ENCODE measurements around the gene AQP4. TPM values are rescaled to one million over a fixed set of nuclear protein-coding genes. Genes with fewer than 3 reads are reported as not detected.

AQP4 gene
- total RNA-seq, 4 donors from 2014 or later: 1.5 TPM; not detected in 3

DNA sequence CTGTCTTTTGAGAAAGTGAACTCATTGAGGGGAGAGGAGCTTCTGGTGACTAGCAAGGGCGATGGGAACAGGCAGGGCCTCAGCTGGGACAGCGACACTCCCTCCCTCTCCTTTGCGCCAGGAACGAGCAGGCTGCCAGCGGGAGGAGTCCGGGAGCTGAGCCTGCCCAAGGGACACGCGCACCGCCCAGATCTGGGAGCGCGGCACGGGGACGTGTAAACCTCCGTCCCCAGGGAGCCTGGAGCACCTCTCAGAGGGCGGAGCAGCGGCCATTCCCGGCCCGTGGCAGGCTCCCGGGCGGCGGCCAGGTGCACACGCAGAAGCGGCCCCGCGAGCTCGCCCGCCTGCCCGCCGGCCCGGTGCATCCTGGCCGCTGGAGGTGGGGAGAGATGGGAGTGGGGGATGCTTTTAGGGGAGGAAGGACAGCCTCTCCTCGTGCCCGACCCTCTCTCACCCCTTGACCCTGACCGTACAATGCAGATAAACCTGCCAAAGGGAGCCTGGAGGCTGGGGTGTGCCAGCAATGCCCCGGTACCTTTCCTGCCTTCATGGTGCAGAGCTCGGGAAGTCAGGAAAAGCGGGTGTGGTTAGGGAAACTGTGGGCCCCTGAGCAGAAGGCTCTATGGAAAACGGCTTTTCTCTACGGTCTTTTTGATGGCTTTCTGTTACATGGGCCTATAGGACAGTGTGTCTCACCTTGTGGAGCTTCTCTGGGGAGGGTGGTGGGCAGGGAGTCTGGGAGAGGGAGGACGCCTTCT lies 2.2 kb downstream of the AQP4 start:
- no peaks in the 10 kb centered on the region for H3K9me3 ChIP-seq
- peak overlapping the region in 2 of 4 donors; percentile 38 to 44 for H3K4me3 ChIP-seq
- TF ChIP-seq CTCF (IDR thresholded peaks at IDR 0.05) (peak in 1 of 6 experiments; percentile 5), POLR2A (IDR thresholded peaks at IDR 0.05) (no peak)

DNA sequence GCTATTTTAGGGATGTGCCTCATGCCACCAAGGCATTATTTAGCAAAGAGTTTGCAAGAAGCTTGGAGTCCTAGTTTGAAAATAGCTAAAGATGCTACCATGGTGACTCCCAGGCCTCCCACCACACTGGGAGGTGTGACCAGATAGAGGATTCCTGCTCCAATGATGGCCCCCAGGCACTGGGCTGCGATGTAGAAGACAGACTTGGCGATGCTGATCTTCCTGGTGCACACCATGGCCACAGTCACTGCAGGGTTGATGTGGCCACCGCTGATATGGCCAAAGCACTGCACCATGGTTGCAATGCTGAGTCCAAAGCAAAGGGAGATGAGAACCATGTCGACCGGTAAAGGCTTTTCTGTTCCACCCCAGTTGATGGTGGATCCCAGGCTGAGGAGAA lies 3.4 kb downstream of the AQP4 start:
- Histone ChIP-seq H3K36me3 (no peaks in the 10 kb centered on the region), H3K4me1 (peaks cover 0 to 10% (median 0%) of the 10 kb centered on the region in 4 donors), H3K9me3 (no peaks in the 10 kb centered on the region), H3K27ac (no peak overlapping the region), H3K4me3 (no peak overlapping the region), H3K27me3 (no peaks in the 10 kb centered on the region)
- DNase-seq: no peak
- no peak for TF ChIP-seq POLR2A (IDR thresholded peaks at IDR 0.05)
- no peak for TF ChIP-seq CTCF (IDR thresholded peaks at IDR 0.05)

More for the DNA sequence above, 2.2 kb downstream of the AQP4 start:
- Histone ChIP-seq H3K4me1 (peaks cover 0 to 10% (median 0%) of the 10 kb centered on the region in 4 donors), H3K27me3 (no peaks in the 10 kb centered on the region), H3K27ac (no peak overlapping the region), H3K36me3 (no peaks in the 10 kb centered on the region)
- peak in 2 of 3 donors; percentile 63 to 66 for DNase-seq

- no peaks in the 10 kb centered on the region for H3K4me1 ChIP-seq
- no peak overlapping the region for H3K4me3 ChIP-seq
- no peak for TF ChIP-seq CTCF (IDR thresholded peaks at IDR 0.05)
- no peak for TF ChIP-seq POLR2A (IDR thresholded peaks at IDR 0.05)
- no peak overlapping the region for H3K27ac ChIP-seq
- no peak for DNase-seq
- no peaks in the 10 kb centered on the region for H3K36me3 ChIP-seq
- H3K9me3 ChIP-seq: no peaks in the 10 kb centered on the region
- H3K27me3 ChIP-seq: no peaks in the 10 kb centered on the region
Observed at GRCh38 chr18:26854292-26854881, 11.1 kb downstream of the AQP4 start.

DNA sequence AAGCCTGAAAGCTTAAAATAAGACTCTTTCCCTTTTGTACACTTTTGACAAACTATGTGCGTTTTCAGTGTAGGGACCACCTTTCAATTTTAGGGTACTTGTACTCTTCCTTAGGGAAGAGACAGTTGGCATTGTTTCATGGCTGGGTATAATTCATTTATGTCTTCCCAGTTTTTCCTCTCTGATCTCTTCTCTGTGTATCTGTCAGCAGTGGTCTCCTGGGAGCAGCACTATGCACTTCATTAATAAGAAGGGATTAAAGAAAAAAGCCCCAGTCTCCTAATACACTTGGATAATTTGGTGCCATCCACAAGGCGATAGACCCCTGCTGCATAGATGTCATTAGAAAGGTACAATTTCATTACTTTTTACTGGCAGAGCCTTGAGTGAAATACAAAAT lies 12.1 kb downstream of the AQP4 start:
- no peak for TF ChIP-seq POLR2A (IDR thresholded peaks at IDR 0.05)
- no peak for TF ChIP-seq CTCF (IDR thresholded peaks at IDR 0.05)
- Histone ChIP-seq H3K4me1 (no peaks in the 10 kb centered on the region), H3K4me3 (no peak overlapping the region), H3K36me3 (no peaks in the 10 kb centered on the region), H3K9me3 (no peaks in the 10 kb centered on the region), H3K27ac (no peak overlapping the region), H3K27me3 (no peaks in the 10 kb centered on the region)
- DNase-seq: no peak

GRCh38 chr18:26843760-26844159 lies 21.7 kb downstream of the AQP4 start:
- Histone ChIP-seq H3K9me3 (no peaks in the 10 kb centered on the region), H3K36me3 (no peaks in the 10 kb centered on the region), H3K27me3 (no peaks in the 10 kb centered on the region), H3K4me1 (no peaks in the 10 kb centered on the region), H3K4me3 (no peak overlapping the region), H3K27ac (no peak overlapping the region)
- no peak for DNase-seq
- TF ChIP-seq CTCF (IDR thresholded peaks at IDR 0.05): no peak
- no peak for TF ChIP-seq POLR2A (IDR thresholded peaks at IDR 0.05)

Data from Peyer's patch (tissue), 4 donors.